NCI-H524 treated with DMSO at 0.1 percent for 48 hours (cell line): Measurements from ENCODE around the gene TTC13.
"Not testable (repeated sequence)": the region's sequence is repeated elsewhere in the genome, so short reads cannot be mapped to it uniquely, and the experiment has no call there.

ENCODE experiments used
- DNase-seq: peaks from one replicate; lab custom pipeline; 2025; lab: John Stamatoyannopoulos, UW

The TTC13 gene

DNA sequence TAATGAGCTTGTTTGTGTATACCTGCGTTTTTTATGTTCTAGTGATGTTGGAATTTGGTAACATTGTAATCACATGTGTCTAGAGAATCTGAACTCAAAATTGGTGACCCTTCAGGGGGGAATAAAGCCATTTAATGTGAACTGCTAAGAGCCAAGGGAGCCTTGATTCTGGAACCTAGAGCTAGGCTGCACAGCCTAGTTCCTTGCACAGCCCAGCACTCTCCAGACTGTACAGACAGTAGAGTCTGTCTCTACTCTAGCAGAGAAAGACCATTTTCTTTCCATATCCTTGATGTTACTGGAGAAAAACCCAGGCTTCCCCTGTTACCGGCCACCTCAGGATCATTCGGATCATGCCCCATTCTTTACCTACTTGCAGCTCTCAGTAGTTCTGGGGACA is 8.8 kb upstream of the TTC13 start:
- no peak for DNase-seq

DNA sequence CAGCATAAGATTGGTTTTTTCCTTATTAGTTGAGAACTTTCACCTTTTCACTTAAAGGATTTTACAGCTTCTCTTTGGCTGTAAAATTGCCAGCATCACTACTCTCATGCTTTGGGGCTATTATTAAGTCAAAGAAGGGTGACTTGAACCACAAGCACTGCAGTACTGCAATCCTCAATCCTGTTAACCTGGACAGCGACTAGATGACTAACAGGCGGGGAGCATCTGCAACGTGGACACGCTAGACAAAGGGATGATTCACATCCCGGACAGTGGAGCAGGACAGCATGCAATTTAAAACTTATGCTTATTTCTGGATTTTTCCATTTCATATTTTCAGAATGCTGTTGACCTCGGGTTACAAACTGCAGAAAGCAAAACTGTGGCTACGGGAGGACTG is 8.3 kb upstream of the TTC13 start:
- no peak for DNase-seq

DNA sequence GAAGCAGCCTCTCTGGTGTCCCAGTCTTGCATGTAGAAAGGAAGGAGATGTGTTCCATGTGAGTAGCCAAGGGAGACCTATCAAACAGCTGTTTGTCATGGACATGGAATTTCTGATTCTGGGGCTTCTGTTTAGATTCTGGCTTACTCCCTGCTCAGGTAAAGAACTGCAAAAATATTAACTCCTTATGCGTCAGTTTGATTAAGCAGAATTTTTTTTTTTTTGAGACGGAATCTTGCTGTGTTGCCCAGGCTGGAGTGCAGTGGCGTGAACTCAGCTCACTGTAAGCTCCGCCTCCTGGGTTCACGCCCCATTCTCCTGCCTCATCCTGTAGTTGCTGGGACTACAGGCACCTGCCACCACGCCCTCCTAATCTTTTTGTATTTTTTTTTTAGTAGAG is 7.0 kb upstream of the TTC13 start:
- no peak for DNase-seq

DNA sequence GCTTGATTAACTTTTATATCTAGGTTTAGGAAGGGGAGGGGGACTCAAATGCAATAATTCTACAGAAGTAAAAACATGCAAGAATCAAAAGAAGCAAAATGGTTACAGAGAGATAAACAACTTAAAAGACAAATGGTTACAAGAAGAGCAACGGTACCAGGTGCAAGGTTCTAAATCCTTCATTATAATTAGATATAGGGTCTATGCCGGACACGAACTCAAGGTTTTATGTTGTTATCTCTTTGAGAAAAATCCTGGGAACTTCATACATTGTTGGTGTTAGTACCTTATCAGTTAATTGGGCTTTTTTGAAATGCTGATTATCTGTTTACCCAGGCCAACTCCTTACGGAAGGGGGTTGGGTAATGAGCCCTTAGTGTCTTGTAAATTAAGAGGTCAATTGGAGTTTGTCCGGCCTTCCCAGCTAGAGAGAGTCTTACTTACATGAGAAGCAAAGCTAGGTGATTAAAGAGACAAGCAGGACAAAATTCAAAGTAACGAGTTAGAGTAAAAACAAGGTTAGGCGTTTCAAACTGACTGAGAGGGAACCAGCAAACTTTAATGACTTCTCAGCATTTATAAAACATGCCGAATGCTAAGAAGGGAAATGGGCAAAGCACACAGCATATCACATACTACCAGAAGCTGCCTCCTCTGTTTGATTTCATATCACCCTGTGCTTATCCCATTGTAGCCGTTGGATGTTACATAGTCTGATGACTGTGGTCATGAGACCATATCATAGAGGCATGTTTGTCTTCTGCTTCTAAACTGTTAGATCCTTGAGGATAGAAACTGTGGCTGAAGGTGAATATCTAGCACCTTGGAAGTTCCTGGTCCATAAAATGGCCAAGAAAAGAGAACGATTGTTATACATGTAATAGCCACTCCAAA is 6.2 kb upstream of the TTC13 start:
- not testable (repeated sequence) for DNase-seq

DNA sequence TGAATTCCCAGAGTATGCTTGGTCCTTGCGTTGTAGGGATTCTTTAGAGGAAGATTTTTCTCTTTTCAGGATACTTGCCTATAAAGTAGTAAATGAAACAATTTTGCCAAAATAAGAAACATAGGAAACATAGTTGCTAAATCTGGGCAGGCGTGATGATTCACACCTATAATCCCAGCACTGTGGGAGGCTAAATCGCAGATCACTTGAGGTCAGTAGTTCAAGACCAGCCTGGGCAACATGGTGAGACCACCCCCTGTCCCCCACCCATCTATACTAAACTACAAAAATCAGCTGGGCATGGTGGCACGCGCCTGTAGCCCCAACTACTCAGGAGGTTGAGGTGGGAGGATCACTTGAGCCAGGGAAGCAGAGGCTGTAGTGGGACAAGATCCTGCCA is 5.2 kb upstream of the TTC13 start:
- DNase-seq: no peak

DNA sequence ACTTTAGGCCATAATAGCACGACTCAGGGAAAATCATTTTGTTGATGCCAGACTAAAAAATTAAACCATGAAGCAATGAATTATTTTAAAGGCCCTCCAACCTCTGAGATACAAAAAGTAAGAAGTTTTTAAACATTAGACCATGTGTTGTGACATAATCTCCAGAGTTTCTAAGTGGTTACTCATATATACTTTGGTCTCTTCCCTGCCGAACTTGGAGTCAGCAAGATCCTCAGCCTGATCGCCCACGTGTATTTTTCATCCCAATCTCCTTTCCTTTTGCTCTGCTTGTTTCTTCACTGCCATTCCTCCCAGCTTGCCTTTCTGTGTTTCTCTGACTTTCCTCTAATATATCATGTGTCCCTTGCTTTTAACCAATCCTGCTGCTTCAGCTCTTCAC is 4.0 kb upstream of the TTC13 start:
- no peak for DNase-seq

DNA sequence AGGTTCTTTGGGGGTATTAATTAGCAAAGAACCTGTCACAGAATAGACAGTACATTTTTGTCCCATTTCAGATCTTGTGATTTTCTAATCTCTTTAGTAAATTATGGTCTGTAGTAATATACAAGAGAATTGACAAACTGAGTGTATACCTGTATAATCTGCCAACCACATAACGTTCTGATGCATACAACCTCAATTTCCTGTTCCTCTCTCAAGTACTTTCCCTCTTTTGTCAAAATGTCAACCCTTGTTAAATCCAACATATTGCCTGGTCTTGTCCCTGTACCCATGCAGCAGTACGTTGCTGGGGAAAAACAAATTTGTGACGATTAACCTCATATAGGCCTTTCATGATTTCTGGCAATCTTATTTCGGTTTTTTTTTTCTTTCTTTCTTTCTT is 1.3 kb upstream of the TTC13 start:
- no peak for DNase-seq

DNA sequence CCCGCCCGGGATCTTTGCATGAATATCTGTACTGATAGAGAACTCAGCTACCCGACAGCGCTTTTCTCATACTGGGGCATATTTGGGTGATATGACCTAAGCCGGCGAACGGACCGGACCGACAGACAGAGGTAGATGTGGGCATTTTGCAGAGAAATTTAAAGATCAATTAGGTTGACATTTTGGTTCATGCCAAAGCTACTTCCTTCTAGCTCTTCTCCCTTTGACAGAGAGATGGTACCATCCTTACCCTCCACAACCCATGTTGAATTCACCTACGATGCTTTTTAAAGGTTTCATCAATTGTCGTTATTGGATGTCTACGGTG is 692 bp upstream of the TTC13 start:
- DNase-seq: no peak

DNA sequence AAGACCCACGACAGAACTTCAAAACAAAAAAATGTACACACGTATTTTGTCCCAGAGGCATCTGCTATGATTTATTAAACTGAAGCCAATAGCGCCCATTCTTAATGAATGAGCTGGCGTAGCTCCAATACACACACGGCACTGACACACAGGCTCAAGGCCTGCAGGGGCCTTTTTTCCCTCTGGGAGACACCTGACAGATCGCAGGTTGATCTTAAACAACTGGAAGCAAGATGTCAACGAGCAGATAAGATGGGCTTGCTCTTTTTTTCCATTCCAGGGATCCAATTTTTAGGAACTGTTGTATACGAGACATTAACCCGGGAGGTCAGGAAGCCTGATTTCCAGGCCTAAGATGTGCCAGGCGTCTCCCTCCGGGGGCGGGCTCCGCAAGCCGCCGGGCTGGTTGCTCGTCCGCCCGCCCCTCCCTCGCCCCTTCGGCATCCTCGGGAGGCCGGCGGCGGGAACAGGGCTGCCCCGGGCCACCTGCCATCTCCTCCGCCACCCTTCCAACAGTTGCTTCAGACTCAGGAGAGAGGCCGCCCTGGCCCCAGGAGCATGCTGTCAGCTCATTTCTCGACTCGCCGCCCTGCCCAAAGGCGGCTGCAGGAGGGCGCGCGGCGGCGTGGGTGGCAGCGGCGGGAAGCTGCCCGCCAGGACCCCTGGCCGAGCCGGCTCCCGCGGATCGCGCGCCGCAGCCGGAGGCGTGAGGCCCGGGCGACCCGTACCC is 735 bp downstream of the TTC13 start:
- DNase-seq: no peak

DNA sequence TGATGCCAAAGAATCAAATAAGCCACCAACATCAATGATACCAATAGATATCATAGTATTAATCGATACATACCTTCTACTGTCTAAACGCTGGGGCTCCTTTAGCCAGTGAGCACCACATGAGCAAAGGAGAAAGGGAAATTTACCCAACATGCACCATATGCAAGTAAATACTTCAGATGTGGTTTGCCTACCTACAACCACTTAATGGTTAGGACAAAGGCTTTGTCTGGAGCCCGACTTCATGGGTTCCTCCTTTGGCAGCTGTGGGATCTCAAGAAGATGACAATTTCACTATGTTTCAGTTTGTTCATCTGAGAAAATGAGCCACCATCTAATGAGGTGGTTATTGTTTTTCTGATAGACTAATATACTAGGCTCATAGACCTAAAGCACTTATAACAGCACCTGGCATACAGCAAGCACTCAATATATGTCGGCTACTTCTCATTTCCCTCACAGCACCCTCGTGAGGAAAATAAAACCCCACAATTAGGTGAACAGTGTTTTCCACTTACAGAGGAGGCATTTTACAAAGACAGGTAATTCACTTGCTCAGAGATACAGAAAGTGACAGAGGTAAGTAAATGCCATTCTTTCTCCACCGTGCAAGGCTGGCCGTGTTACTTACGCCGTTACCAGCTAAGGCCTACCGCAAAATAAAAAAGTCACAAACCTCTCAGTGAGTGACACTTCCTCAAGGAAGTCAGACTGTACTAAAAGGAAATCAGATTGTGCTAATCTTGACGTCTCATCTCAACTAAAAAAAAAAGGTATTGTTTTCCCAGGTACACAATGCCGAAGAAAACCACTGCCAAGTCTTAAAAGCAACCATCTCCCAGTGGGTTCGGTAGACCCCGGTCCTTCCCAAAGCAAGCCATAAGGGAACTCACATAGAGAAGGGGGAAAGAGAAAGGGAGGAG is 1.6 kb downstream of the TTC13 start:
- DNase-seq: no peak

DNA sequence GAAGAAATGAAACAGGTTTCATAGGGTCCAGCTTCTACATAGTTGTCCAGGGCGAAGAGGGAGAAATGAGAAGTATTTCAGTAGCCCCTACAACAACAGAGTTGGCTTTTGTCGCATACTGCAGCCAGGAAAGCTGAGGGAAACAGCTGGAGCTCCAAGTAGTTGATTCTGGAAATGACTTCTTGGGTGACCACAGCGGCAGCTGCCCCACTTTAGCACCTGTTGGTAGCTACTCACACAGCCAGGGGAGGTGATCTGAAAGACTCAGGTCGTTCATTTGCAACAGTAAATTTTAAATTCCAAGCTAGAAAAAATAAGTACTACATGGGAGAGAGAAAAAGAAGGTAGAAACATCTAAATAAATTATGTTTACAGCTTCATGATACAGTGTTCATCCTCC is 2.3 kb downstream of the TTC13 start:
- no peak for DNase-seq

DNA sequence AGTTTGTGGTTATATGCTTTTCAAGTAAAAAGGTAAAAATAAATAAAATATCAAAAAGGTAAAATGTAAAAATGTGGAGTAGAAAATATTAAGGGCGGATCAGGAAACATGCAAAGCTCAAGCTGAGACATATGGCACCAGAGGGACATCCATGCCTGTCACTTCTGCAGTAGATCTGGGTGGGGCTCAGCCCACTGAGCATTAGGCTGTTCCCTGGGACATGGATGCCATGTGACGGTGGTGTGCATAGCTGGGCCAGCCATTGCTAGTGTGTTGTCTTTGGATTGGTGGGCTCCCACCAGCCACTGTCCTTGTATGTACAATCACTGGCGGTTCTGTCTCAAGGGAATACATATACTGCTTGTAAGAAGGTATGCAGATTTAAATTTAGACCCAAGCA is 3.0 kb downstream of the TTC13 start:
- DNase-seq: no peak

DNA sequence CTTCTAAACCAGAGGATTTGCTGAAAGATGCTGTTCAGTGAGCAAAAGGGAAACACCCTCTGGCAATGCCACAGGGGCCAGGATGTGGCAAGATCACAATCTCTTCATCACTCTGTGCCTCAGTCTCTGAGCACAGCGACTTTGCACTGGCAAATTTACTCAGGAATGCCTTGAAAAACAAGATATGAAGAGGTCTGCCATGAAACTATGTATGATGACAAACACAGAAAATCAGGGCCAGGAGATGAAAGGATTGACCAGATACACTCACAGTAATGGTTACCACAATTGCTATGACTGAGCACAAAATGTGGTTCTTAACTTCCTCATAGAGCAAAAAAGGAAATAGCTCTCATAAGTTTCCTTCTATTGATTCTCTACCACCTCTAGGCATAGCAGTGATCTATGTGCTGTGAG is 5.8 kb downstream of the TTC13 start:
- DNase-seq: no peak

DNA sequence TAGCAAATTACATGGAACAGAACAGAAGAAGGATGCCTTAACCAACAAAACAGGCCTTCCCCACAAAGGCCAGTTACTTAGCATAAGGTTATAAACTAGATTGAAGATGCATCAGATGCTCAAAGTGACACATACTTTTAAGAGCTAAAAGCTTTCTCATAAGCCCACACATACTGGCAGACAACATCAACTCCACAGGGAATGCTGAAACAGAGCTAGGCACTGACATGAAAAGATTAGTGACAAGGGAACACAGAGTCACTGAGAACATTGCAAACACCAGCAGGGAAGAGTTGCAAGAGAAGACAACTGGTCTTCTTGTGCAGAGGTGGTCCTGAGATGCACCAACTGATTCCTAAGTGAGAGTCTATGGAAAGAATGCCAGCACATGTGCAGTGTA is 6.9 kb downstream of the TTC13 start:
- DNase-seq: no peak

DNA sequence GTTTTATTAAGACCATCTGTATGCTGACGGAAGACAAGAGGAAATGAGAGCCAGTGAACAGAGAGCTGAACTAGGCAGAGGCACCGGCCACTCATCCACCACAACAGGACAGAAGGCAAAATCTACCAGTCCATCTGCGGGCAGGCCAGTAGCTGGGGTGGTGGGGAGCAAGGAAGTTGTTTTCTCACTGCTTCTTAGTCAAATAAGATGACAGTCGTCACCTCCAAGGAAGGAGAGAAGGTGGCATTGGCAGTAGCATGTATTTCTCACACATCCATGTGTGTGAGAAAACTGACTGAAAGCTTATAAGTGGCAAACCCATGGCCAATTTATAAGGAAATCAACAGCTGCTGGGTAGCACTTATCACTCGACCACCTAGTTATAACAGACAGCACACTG is 8.2 kb downstream of the TTC13 start:
- DNase-seq: no peak

DNA sequence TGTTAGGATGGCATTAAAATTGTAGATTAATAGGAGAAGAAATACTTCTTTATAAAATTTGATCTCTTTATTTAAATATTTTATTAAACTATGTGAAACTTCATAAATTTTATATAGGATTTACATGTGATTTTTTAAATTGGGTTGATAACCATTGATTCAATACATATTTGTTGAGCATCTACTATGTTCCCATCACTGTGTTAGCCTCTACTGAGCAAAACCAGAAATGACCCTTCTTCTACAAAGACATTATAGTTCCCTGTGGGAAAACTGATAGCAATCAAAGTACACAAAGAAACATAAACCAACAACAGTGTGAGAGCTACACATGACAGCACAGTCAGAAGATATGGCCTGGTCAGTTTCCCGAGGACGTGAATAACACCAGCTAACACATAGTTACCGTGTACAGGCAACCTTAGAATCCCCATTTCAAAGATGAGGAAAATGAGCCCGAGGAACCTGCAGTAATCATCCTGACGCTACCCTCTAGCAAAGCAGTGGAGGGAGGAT is 12.2 kb downstream of the TTC13 start:
- no peak for DNase-seq

DNA sequence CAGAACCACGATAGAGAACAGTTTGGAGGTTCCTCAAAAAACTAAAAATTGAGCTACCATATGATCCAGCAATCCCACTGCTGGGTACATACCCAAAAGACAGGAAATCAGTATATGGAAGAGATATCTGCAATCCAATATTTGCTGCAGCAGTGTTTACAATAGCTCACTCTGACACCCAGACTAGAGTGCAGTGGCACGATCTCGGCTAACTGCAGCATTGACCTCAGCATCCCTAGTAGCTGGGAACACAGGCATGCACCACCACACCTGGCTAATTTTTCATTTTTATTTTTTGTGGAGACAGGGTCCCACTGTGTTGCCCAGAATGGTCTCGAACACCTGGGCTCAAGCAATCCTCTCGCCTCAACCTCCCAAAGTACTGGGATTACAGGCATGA is 13.1 kb downstream of the TTC13 start:
- no peak for DNase-seq

DNA sequence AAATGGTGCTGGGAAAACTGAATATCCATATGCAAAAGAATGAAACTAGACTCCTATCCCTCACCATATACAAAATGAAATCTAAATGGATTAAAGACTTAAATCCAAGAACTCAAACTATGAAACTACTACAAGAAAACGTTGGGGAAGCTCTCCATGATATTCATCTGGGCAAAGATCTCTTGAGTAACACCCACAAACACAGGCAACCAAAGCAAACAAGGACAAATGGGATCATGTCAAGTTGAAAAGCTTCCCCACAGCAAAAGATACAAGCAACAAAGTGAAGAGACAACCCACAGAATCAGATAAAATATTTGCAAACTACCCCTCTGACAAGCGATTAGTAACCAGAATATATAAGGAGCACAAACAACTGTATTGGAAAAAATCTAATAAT is 13.8 kb downstream of the TTC13 start:
- no peak for DNase-seq

DNA sequence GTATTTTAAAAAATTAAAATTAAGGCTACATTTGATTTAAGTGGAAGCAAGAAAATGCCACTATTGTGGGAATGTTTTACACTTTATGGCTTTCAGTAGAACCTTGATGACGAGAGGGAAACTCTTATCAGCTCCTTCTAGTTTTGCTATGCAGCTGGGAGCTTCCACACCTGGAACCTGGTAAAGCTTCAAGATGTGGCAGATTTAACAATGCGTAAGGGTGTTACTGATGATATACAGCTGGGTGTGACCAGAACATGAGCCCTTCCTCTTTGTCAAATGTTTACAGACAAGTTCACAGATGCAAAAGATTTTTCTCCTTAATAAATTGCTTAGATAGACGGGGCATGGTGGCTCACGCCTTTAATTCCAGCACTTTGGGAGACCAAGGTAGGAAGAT is 20.3 kb downstream of the TTC13 start:
- DNase-seq: no peak

DNA sequence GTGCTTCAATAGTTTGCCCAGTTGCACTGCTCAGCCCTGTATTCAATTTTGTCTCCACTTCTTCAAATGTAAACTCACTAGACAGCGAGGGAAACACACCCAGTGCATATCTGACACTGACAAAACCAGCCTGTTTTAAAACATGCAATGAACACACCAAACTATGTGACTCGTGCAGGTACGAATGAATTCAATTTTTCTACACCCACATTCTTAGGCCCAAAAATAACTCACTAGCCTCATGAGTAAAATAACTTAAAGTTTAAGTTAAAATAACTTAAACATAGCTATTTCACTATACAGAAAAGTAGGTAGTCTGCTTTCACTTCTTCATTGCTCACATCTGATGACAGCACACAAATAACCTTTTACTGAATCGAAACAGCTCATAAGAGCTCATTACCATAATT is 21.1 kb downstream of the TTC13 start:
- no peak for DNase-seq

DNA sequence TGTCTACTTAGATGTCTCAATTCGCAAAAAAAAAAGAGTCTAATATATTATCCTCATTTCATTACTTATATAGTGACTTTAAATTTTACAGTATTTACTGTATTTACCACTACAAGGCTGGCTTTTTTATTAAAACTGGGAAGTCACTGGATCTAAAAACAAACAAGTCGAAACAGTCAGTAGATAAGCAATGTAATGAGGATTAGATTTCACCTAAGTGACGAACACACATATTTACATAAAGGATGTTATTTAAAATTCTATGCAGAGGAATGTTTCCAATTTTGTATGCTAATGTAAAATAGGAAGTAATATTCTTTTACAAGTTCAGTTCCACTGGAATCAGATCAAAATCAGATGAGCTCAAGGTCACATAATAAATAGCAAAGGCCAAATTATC is 28.3 kb downstream of the TTC13 start:
- DNase-seq: no peak

DNA sequence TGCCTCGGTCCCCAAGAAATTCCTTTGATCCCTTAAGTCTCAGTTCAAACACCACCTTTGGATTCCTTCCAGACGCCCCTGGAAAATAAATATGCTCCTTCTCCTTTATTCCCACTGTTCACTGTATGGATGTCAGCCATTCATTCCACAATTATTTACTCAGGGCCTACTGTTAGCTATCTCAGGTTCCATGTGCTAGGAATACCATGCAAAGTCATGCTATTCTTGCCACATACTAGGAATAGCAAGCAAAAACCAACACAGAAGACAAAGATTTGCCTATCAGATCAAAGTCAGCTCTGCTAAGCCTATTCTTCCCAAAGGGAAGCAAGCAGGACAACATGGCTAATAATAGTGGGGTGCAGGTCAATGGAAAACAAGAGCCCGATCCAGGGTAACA is 29.8 kb downstream of the TTC13 start:
- no peak for DNase-seq
